Measurements from ENCODE around the gene NTRK1.

The NTRK1 gene

GRCh38 chr1:156859523-156860112 is 1.0 kb upstream of the NTRK1 start:
- peak overlapping the region; percentile 74 for H3K4me3 Mint-ChIP-seq
- DNase-seq (ENCODE audit: low spot score in 2 of 2) (peak; percentile 18 to 68), ATAC-seq (peak; percentile 4)
- peaks cover 50% of the 10 kb centered on the region for H3K4me1 Mint-ChIP-seq
- no peak overlapping the region for H3K27ac Mint-ChIP-seq
- no peaks in the 10 kb centered on the region for H3K9me3 Mint-ChIP-seq
- H3K36me3 Mint-ChIP-seq: no peaks in the 10 kb centered on the region

GRCh38 chr1:156860113-156860627 is 495 bp upstream of the NTRK1 start:
- H3K27ac Mint-ChIP-seq: no peak overlapping the region
- peak; percentile 58 to 83 for DNase-seq (ENCODE audit: low spot score in 2 of 2)
- no peaks in the 10 kb centered on the region for H3K9me3 Mint-ChIP-seq
- peaks cover 53% of the 10 kb centered on the region for H3K4me1 Mint-ChIP-seq
- H3K4me3 Mint-ChIP-seq: peak overlapping the region; percentile 74
- H3K36me3 Mint-ChIP-seq: no peaks in the 10 kb centered on the region
- ATAC-seq: peak; percentile 70

- Mint-ChIP-seq H3K9me3 (no peaks in the 10 kb centered on the region), H3K36me3 (no peaks in the 10 kb centered on the region), H3K4me3 (peak overlapping the region; percentile 74), H3K4me1 (peaks cover 74% of the 10 kb centered on the region), H3K27ac (peak overlapping the region; percentile 43)
- ATAC-seq: no peak
- no peak for DNase-seq (ENCODE audit: low spot score in 2 of 2)
These were observed 1.9 kb downstream of the NTRK1 start for GRCh38 chr1:156862584-156862983.

- Mint-ChIP-seq H3K36me3 (no peaks in the 10 kb centered on the region), H3K9me3 (no peaks in the 10 kb centered on the region), H3K4me1 (peaks cover 79% of the 10 kb centered on the region), H3K27ac (peak overlapping the region; percentile 43), H3K4me3 (peak overlapping the region; percentile 74)
- no peak for DNase-seq (ENCODE audit: low spot score in 2 of 2)
- ATAC-seq: peak; percentile 65
These were observed 2.4 kb downstream of the NTRK1 start for GRCh38 chr1:156862997-156863599.

GRCh38 chr1:156863631-156864030 is 3.0 kb downstream of the NTRK1 start:
- H3K4me3 Mint-ChIP-seq: peak overlapping the region; percentile 74
- no peak for DNase-seq (ENCODE audit: low spot score in 2 of 2)
- H3K27ac Mint-ChIP-seq: peak overlapping the region; percentile 43
- H3K4me1 Mint-ChIP-seq: peaks cover 77% of the 10 kb centered on the region
- H3K9me3 Mint-ChIP-seq: no peaks in the 10 kb centered on the region
- H3K36me3 Mint-ChIP-seq: no peaks in the 10 kb centered on the region
- ATAC-seq: no peak

GRCh38 chr1:156864796-156865195 is 4.1 kb downstream of the NTRK1 start:
- Mint-ChIP-seq H3K4me1 (peaks cover 73% of the 10 kb centered on the region), H3K4me3 (no peak overlapping the region), H3K27ac (no peak overlapping the region), H3K9me3 (no peaks in the 10 kb centered on the region), H3K36me3 (peaks cover 5% of the 10 kb centered on the region)
- no peak for ATAC-seq
- DNase-seq (ENCODE audit: low spot score in 2 of 2): no peak

- DNase-seq (ENCODE audit: low spot score in 2 of 2): no peak
- no peak for ATAC-seq
- Mint-ChIP-seq H3K4me1 (peaks cover 72% of the 10 kb centered on the region), H3K36me3 (peaks cover 6% of the 10 kb centered on the region), H3K27ac (peak overlapping the region; percentile 7), H3K9me3 (no peaks in the 10 kb centered on the region), H3K4me3 (peak overlapping the region; percentile 26)
These were observed 4.6 kb downstream of the NTRK1 start for GRCh38 chr1:156865258-156865657.

- Mint-ChIP-seq H3K4me1 (peaks cover 75% of the 10 kb centered on the region), H3K36me3 (peaks cover 6% of the 10 kb centered on the region), H3K27ac (peak overlapping the region; percentile 7), H3K9me3 (no peaks in the 10 kb centered on the region), H3K4me3 (peak overlapping the region; percentile 26)
- no peak for DNase-seq (ENCODE audit: low spot score in 2 of 2)
- no peak for ATAC-seq
These were observed 5.2 kb downstream of the NTRK1 start for GRCh38 chr1:156865865-156866248.

- Mint-ChIP-seq H3K4me3 (peak overlapping the region; percentile 26), H3K27ac (peak overlapping the region; percentile 74)
These were observed 5.7 kb downstream of the NTRK1 start for GRCh38 chr1:156866249-156866909.

GRCh38 chr1:156868341-156868740 is 7.7 kb downstream of the NTRK1 start:
- Mint-ChIP-seq H3K4me3 (no peak overlapping the region), H3K4me1 (peaks cover 60% of the 10 kb centered on the region), H3K9me3 (no peaks in the 10 kb centered on the region), H3K36me3 (peaks cover 6% of the 10 kb centered on the region), H3K27ac (no peak overlapping the region)
- ATAC-seq (no peak), DNase-seq (ENCODE audit: low spot score in 2 of 2) (no peak)

More at GRCh38 chr1:156866249-156866909, 5.7 kb downstream of the NTRK1 start:
- Mint-ChIP-seq H3K9me3 (no peaks in the 10 kb centered on the region), H3K4me1 (peaks cover 78% of the 10 kb centered on the region), H3K36me3 (peaks cover 6% of the 10 kb centered on the region)
- ATAC-seq: no peak
- no peak for DNase-seq (ENCODE audit: low spot score in 2 of 2)

- Mint-ChIP-seq H3K27ac (peak overlapping the region; percentile 49), H3K4me3 (no peak overlapping the region), H3K36me3 (peaks cover 6% of the 10 kb centered on the region), H3K4me1 (peaks cover 50% of the 10 kb centered on the region), H3K9me3 (no peaks in the 10 kb centered on the region)
- no peak for DNase-seq (ENCODE audit: low spot score in 2 of 2)
- no peak for ATAC-seq
These were observed 8.8 kb downstream of the NTRK1 start for GRCh38 chr1:156869455-156869854.

- ATAC-seq (no peak), DNase-seq (ENCODE audit: low spot score in 2 of 2) (no peak)
- Mint-ChIP-seq H3K27ac (no peak overlapping the region), H3K36me3 (peaks cover 6% of the 10 kb centered on the region), H3K9me3 (no peaks in the 10 kb centered on the region), H3K4me3 (no peak overlapping the region), H3K4me1 (peaks cover 18% of the 10 kb centered on the region)
These were observed 13.0 kb downstream of the NTRK1 start for GRCh38 chr1:156873659-156874058.

- H3K36me3 Mint-ChIP-seq: peaks cover 6% of the 10 kb centered on the region
- H3K4me1 Mint-ChIP-seq: peaks cover 18% of the 10 kb centered on the region
- H3K9me3 Mint-ChIP-seq: no peaks in the 10 kb centered on the region
- no peak for ATAC-seq
- no peak for DNase-seq (ENCODE audit: low spot score in 2 of 2)
- no peak overlapping the region for H3K27ac Mint-ChIP-seq
- H3K4me3 Mint-ChIP-seq: no peak overlapping the region
These were observed 13.5 kb downstream of the NTRK1 start for GRCh38 chr1:156874142-156874541.

GRCh38 chr1:156874572-156875340 is 14.1 kb downstream of the NTRK1 start:
- DNase-seq (ENCODE audit: low spot score in 2 of 2) (no peak), ATAC-seq (no peak)
- no peak overlapping the region for H3K4me3 Mint-ChIP-seq

GRCh38 chr1:156875341-156875615 is 14.6 kb downstream of the NTRK1 start:
- peaks cover 9% of the 10 kb centered on the region for H3K4me1 Mint-ChIP-seq
- H3K27ac Mint-ChIP-seq: no peak overlapping the region
- H3K4me3 Mint-ChIP-seq: no peak overlapping the region
- ATAC-seq (no peak), DNase-seq (ENCODE audit: low spot score in 2 of 2) (no peak)
- no peaks in the 10 kb centered on the region for H3K9me3 Mint-ChIP-seq
- no peaks in the 10 kb centered on the region for H3K36me3 Mint-ChIP-seq

More at GRCh38 chr1:156874572-156875340, 14.1 kb downstream of the NTRK1 start:
- no peak overlapping the region for H3K27ac Mint-ChIP-seq
- H3K4me1 Mint-ChIP-seq: peaks cover 13% of the 10 kb centered on the region
- no peaks in the 10 kb centered on the region for H3K9me3 Mint-ChIP-seq
- H3K36me3 Mint-ChIP-seq: peaks cover 2% of the 10 kb centered on the region

Measured in stimulated activated effector memory CD8-positive, alpha-beta T cell treated with anti-CD3 and anti-CD28 coated beads, Interleukin-12 subunit alpha, Interleukin-12 subunit beta, amount 100 ng/mL, for 72 hours (primary cell).